ENCODE data around the gene FRAS1.

GRCh38 chr4:78033861-78034260 is 23.3 kb upstream of the FRAS1 start:
- TF ChIP-seq CTBP1 (IDR thresholded peaks at IDR 0.05; ENCODE audit: borderline replicate concordance) (no peak), FOXM1 (IDR thresholded peaks at IDR 0.05; ENCODE audit: borderline replicate concordance) (no peak), HDGF (IDR thresholded peaks at IDR 0.05; ENCODE audit: borderline replicate concordance) (no peak), ZNF384 (IDR thresholded peaks at IDR 0.05) (no peak), SP1 (IDR thresholded peaks at IDR 0.05) (no peak), SUZ12 (IDR thresholded peaks at IDR 0.05) (no peak), FOXA1 (IDR thresholded peaks at IDR 0.05) (no peak), ELF4 (IDR thresholded peaks at IDR 0.05) (no peak), BHLHE40 (IDR thresholded peaks at IDR 0.05; ENCODE audit: borderline replicate concordance) (no peak), TARDBP (IDR thresholded peaks at IDR 0.05) (no peak)

Measured in HEK293T (cell line).